ENCODE data around the gene ZNF689. TPM values are rescaled to one million over a fixed set of nuclear protein-coding genes. Genes with fewer than 3 reads are reported as not detected.

The ZNF689 gene
- total and polyA plus RNA-seq, 10 donors: 3.5 to 14.6 (median 9.6) TPM

DNA sequence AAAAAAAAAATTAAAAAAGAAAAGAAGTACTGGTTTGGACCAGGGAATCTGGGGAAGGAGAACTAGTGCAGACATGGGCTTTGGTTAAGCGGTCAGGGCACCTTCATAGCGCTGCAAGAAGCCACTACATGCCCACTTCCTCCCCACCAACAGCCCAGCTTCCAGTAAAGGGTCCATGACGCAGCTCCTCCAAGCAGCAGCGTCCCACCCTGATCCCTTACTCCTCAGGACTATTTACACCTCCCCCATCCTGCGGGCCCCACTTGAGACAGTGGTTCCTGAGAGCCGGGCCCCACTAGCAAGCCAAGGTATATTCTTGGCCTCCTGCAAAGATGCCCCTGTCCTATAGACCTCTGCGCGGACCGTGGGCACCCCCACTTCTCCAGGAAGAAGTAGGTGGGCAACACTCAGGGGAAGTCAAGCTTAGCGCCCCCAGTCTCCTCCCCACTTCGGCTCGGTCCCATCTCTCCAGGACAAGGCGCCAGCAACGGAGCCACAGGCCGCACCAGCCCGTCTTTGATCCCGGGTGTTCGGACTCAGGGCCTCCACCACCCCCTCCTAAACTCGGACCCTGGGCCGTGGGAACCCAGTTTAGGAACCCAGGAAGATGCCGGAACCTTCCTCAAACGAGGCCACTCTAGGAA, 39.7 kb upstream of the ZNF689 start:
- WGBS, 5 donors: 16 to 34% (median 30%) methylated on average over 18 to 22 of the region's 22 CpGs
- intact Hi-C loops (cut with DNase I; ENCODE audit: low total_unique reads): no loop called here
- Histone ChIP-seq H3K4me1 (peaks cover 9 to 50% (median 24%) of the 10 kb centered on the region in 6 donors), H3K27ac (peak overlapping the region; percentile 93 to 99 (median 95)), H3K4me3 (peak overlapping the region; percentile 10 to 93 (median 86)), H3K27me3 (replicated peaks in 1 of 7) (no peaks in the 10 kb centered on the region), H3K36me3 (peaks cover 0 to 30% (median 26%) of the 10 kb centered on the region in 6 donors), H3K9me3 (no peaks in the 10 kb centered on the region)
- DNase-seq: peak; percentile 91
- TF ChIP-seq, protein P1, sequence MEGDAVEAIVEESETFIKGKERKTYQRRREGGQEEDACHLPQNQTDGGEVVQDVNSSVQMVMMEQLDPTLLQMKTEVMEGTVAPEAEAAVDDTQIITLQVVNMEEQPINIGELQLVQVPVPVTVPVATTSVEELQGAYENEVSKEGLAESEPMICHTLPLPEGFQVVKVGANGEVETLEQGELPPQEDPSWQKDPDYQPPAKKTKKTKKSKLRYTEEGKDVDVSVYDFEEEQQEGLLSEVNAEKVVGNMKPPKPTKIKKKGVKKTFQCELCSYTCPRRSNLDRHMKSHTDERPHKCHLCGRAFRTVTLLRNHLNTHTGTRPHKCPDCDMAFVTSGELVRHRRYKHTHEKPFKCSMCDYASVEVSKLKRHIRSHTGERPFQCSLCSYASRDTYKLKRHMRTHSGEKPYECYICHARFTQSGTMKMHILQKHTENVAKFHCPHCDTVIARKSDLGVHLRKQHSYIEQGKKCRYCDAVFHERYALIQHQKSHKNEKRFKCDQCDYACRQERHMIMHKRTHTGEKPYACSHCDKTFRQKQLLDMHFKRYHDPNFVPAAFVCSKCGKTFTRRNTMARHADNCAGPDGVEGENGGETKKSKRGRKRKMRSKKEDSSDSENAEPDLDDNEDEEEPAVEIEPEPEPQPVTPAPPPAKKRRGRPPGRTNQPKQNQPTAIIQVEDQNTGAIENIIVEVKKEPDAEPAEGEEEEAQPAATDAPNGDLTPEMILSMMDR (IDR thresholded peaks at IDR 0.05 in 8 of 11, conservative IDR thresholded peaks at IDR 0.05 in 3 of 11): no peak
- TF ChIP-seq POLR2A (IDR thresholded peaks at IDR 0.05) (no peak), POLR2AphosphoS5 (IDR thresholded peaks at IDR 0.05) (no peak)

DNA sequence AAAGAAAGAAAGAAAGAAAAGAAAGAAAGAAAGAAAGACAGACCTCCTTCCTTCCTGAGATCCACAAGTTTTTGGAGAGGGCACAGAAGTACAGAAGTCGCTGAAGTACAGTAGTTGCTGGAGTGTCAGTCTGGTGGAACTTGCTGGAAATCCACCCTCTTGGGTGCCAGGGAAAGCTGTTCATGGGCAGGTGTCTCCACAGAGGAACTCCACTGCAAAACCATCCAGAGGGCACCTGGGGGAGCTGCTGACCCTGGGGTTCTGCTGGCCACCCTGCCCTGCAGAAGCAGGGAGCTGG, 37.0 kb upstream of the ZNF689 start:
- intact Hi-C loops (cut with DNase I; ENCODE audit: low total_unique reads): no loop called here
- no peaks in the 10 kb centered on the region for H3K27me3 ChIP-seq (replicated peaks in 1 of 7)
- peaks cover 7 to 25% (median 15%) of the 10 kb centered on the region in 6 donors for H3K4me1 ChIP-seq
- DNase-seq: no peak
- 74 to 94% (median 83%) methylated on average over 1 of the region's 1 CpG for WGBS, 5 donors
- H3K9me3 ChIP-seq: no peaks in the 10 kb centered on the region
- no peak overlapping the region for H3K27ac ChIP-seq
- peaks cover 0 to 4% (median under 1%) of the 10 kb centered on the region in 6 donors for H3K36me3 ChIP-seq
- no peak overlapping the region for H3K4me3 ChIP-seq
- no peak for TF ChIP-seq POLR2A (IDR thresholded peaks at IDR 0.05)
- TF ChIP-seq, protein P1 (IDR thresholded peaks at IDR 0.05 in 8 of 11, conservative IDR thresholded peaks at IDR 0.05 in 3 of 11): no peak
- no peak for TF ChIP-seq POLR2AphosphoS5 (IDR thresholded peaks at IDR 0.05)

DNA sequence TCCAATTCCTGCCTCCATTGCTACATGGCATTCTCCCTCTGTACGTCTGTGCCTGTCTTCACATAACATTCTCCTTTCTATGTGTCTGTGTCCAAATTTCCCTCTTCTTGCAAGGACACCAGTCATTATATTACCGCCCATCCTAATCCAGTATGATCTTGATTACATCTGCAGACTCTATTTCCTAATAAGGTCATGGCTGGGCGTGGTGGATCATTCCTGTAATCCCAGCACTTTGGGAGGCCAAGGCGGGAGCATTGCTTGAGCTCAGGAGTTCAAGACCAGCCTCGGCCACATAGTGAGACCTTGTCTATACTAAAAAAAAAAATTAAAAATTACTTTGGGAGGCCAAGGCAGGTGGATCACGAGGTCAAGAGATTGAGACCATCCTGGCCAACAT, 35.5 kb upstream of the ZNF689 start:
- H3K27ac ChIP-seq: no peak overlapping the region
- peaks cover 0 to 12% (median 8%) of the 10 kb centered on the region in 6 donors for H3K4me1 ChIP-seq

DNA sequence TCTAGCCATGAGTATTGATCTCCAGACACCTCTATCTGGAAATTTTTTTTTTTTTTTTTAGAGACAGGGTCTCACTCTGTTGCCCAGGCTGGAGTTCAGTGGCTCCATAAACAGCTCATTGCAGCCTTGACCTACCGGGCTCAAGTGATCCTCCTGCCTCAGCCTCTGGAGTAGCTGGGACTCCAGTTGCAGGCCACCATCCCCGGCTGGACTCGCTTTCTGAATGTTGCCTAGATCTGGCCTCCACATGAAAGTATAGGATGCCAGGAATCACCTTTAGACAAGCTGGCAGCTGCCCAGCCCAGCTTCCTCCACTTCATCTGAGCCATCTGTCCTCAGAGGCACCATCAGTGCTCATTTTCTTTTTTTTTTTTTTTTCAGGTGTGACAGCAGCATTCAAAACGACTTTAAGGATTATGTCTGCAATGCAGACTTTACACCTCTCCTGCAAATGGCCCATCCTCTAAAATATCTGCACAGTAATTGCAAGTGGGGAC, 34.2 kb upstream of the ZNF689 start:
- 68 to 77% (median 74%) methylated on average over 4 of the region's 4 CpGs for WGBS, 5 donors

More for the DNA sequence above, 35.5 kb upstream of the ZNF689 start:
- TF ChIP-seq, protein P1 (IDR thresholded peaks at IDR 0.05 in 8 of 11, conservative IDR thresholded peaks at IDR 0.05 in 3 of 11): no peak
- TF ChIP-seq POLR2A (IDR thresholded peaks at IDR 0.05): no peak
- no peak for TF ChIP-seq POLR2AphosphoS5 (IDR thresholded peaks at IDR 0.05)
- intact Hi-C loops (cut with DNase I; ENCODE audit: low total_unique reads): no loop called here
- Histone ChIP-seq H3K4me3 (no peak overlapping the region), H3K9me3 (no peaks in the 10 kb centered on the region), H3K36me3 (no peaks in the 10 kb centered on the region), H3K27me3 (replicated peaks in 1 of 7) (no peaks in the 10 kb centered on the region)
- WGBS, 5 donors: 77 to 80% (median 78%) methylated on average over 6 of the region's 6 CpGs
- DNase-seq: no peak

More for the DNA sequence above, 34.2 kb upstream of the ZNF689 start:
- peaks cover 0 to 4% (median under 1%) of the 10 kb centered on the region in 6 donors for H3K4me1 ChIP-seq
- no peaks in the 10 kb centered on the region for H3K9me3 ChIP-seq
- TF ChIP-seq, protein P1 (IDR thresholded peaks at IDR 0.05 in 8 of 11, conservative IDR thresholded peaks at IDR 0.05 in 3 of 11): no peak
- no peak for TF ChIP-seq POLR2A (IDR thresholded peaks at IDR 0.05)
- TF ChIP-seq POLR2AphosphoS5 (IDR thresholded peaks at IDR 0.05): no peak
- no peak for DNase-seq
- no peaks in the 10 kb centered on the region for H3K27me3 ChIP-seq (replicated peaks in 1 of 7)
- no peak overlapping the region for H3K27ac ChIP-seq
- intact Hi-C loops (cut with DNase I; ENCODE audit: low total_unique reads): no loop called here
- H3K36me3 ChIP-seq: no peaks in the 10 kb centered on the region
- H3K4me3 ChIP-seq: no peak overlapping the region

Measured in spleen (tissue), 11 donors.